SK-MEL-5 (cell line): ENCODE results near the gene KCTD1. TPM values are rescaled to one million over a fixed set of nuclear protein-coding genes. Genes with fewer than 3 reads are reported as not detected.

Experiments
- DNase-seq: peaks from one replicate; pipeline ENCODE4 v3.0.0-alpha.2; 2016; ENCODE audit warnings: low read depth, low spot score
- in situ Hi-C: cut with HindIII; loops from 2 replicates; pipeline ENCODE4 v1.10.0; 2016; ENCODE audit warnings: low sequenced_read_pairs, high pct_unique_total_duplicates, low pct_unique_long_range_greater_than_20kb
- total RNA-seq: library from RNA; depleted of rRNA; stranded (reverse); fragments of >200 nt; shearing (Covaris generic); gene quantifications from 2 replicates; pipeline ENCODE4 v1.2.3, GENCODE V29; 2014

Gene KCTD1
- total RNA-seq, 1 experiment from 2014 or later = 11.9 TPM

- no peak for DNase-seq
- in situ Hi-C loops = no loop called here
These were observed 123.2 kb downstream of the KCTD1 start for GRCh38 chr18:26425148-26425531.

GRCh38 chr18:26424428-26425147 is 123.8 kb downstream of the KCTD1 start:
- in situ Hi-C loops = no loop called here

GRCh38 chr18:26422472-26423162 is 125.7 kb downstream of the KCTD1 start:
- in situ Hi-C loops = no loop called here
- DNase-seq = no peak

More at GRCh38 chr18:26424428-26425147, 123.8 kb downstream of the KCTD1 start:
- DNase-seq = no peak

GRCh38 chr18:26421931-26422330 is 126.4 kb downstream of the KCTD1 start:
- DNase-seq = no peak
- in situ Hi-C loops = no loop called here

GRCh38 chr18:26421503-26421902 is 126.8 kb downstream of the KCTD1 start:
- DNase-seq = no peak
- in situ Hi-C loops = no loop called here

- in situ Hi-C loops = no loop called here
- no peak for DNase-seq
These were observed 128.6 kb downstream of the KCTD1 start for GRCh38 chr18:26419746-26420145.

- no peak for DNase-seq
- in situ Hi-C loops = no loop called here
These were observed 130.1 kb downstream of the KCTD1 start for GRCh38 chr18:26418225-26418624.

- no peak for DNase-seq
- in situ Hi-C loops = no loop called here
These were observed 131.2 kb downstream of the KCTD1 start for GRCh38 chr18:26417190-26417589.

GRCh38 chr18:26416652-26417150 is 131.7 kb downstream of the KCTD1 start:
- no peak for DNase-seq
- in situ Hi-C loops = no loop called here

GRCh38 chr18:26415631-26416030 is 132.7 kb downstream of the KCTD1 start:
- DNase-seq = no peak
- in situ Hi-C loops = no loop called here

GRCh38 chr18:26414901-26415440 is 133.4 kb downstream of the KCTD1 start:
- in situ Hi-C loops = no loop called here

GRCh38 chr18:26409091-26409490 is 139.3 kb downstream of the KCTD1 start:
- DNase-seq = no peak
- in situ Hi-C loops = no loop called here

More at GRCh38 chr18:26414901-26415440, 133.4 kb downstream of the KCTD1 start:
- no peak for DNase-seq

- no peak for DNase-seq
- in situ Hi-C loops = no loop called here
These were observed 140.4 kb downstream of the KCTD1 start for GRCh38 chr18:26407736-26408601.

GRCh38 chr18:26406854-26407517 is 141.4 kb downstream of the KCTD1 start:
- no peak for DNase-seq
- in situ Hi-C loops = no loop called here

- no peak for DNase-seq
- in situ Hi-C loops = no loop called here
These were observed 142.0 kb downstream of the KCTD1 start for GRCh38 chr18:26406324-26406723.

- in situ Hi-C loops = no loop called here
These were observed 143.1 kb downstream of the KCTD1 start for GRCh38 chr18:26405190-26405801.

More at GRCh38 chr18:26405190-26405801, 143.1 kb downstream of the KCTD1 start:
- peak; percentile 45 for DNase-seq
